ENCODE measurements around the gene FAM3A. TPM values are rescaled to one million over a fixed set of nuclear protein-coding genes. Genes with fewer than 3 reads are reported as not detected.

Gene FAM3A
- total RNA-seq, 4 donors from 2014 or later: 18.2 to 117 (median 101) TPM

GRCh38 chrX:154486052-154486395 lies 30.0 kb downstream of the FAM3A start:
- Histone ChIP-seq H3K36me3 (peaks cover 0 to 7% (median 0%) of the 10 kb centered on the region in 3 donors), H3K4me1 (peaks cover 0 to 21% (median 6%) of the 10 kb centered on the region in 4 donors), H3K4me3 (peak overlapping the region; percentile 63 to 77 (median 72)), H3K27ac (peak overlapping the region; percentile 85 to 91 (median 88)), H3K27me3 (no peaks in the 10 kb centered on the region), H3K9me3 (no peaks in the 10 kb centered on the region)
- TF ChIP-seq CTCF (IDR thresholded peaks at IDR 0.05): no peak
- no peak for TF ChIP-seq POLR2A (IDR thresholded peaks at IDR 0.05)
- peak in 2 of 3 donors; percentile 56 to 61 for DNase-seq

GRCh38 chrX:154485150-154486051 lies 30.6 kb downstream of the FAM3A start:
- peak overlapping the region; percentile 85 to 91 (median 88) for H3K27ac ChIP-seq
- no peaks in the 10 kb centered on the region for H3K9me3 ChIP-seq
- DNase-seq: no peak
- H3K4me3 ChIP-seq: peak overlapping the region; percentile 63 to 77 (median 72)
- peaks cover 0 to 7% (median 0%) of the 10 kb centered on the region in 3 donors for H3K36me3 ChIP-seq
- H3K4me1 ChIP-seq: peaks cover 0 to 21% (median 6%) of the 10 kb centered on the region in 4 donors
- TF ChIP-seq POLR2A (IDR thresholded peaks at IDR 0.05): no peak
- TF ChIP-seq CTCF (IDR thresholded peaks at IDR 0.05): no peak
- H3K27me3 ChIP-seq: no peaks in the 10 kb centered on the region

- H3K27ac ChIP-seq: peak overlapping the region in 1 of 4 donors; percentile 91
- no peak overlapping the region for H3K4me3 ChIP-seq
- H3K27me3 ChIP-seq: no peaks in the 10 kb centered on the region
- peaks cover 0 to 7% (median 0%) of the 10 kb centered on the region in 3 donors for H3K36me3 ChIP-seq
- peak in 2 of 3 donors; percentile 57 to 73 for DNase-seq
- H3K4me1 ChIP-seq: peaks cover 0 to 21% (median 4%) of the 10 kb centered on the region in 4 donors
- TF ChIP-seq CTCF (IDR thresholded peaks at IDR 0.05) (no peak), POLR2A (IDR thresholded peaks at IDR 0.05) (peak in 1 of 2 donors; percentile 57)
- no peaks in the 10 kb centered on the region for H3K9me3 ChIP-seq
These were observed 31.5 kb downstream of the FAM3A start for GRCh38 chrX:154484255-154485149.

DNA sequence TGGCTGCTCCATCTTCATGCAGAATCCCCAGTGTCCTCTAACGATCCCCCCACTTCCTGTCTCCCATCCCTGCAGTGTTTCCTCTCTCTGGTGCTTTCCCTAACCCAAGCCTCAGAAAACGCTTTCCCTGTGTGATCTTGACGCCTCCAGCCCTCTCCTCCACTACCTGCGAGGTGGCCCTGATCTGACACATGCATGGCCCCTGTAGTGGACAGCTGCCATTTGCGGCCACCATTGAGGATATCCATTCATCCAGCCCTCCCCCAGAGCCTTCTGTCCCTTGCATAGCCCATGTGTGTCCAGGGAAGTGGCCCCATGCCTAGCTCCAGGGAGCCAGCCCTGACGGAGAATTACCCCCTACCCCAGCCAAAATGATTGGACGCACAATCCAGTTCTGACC lies 32.7 kb downstream of the FAM3A start:
- Histone ChIP-seq H3K36me3 (peaks cover 0 to 7% (median 0%) of the 10 kb centered on the region in 3 donors), H3K9me3 (no peaks in the 10 kb centered on the region), H3K4me1 (peaks cover 0 to 16% (median 2%) of the 10 kb centered on the region in 4 donors), H3K27me3 (no peaks in the 10 kb centered on the region), H3K4me3 (no peak overlapping the region), H3K27ac (no peak overlapping the region)
- no peak for DNase-seq
- no peak for TF ChIP-seq CTCF (IDR thresholded peaks at IDR 0.05)
- TF ChIP-seq POLR2A (IDR thresholded peaks at IDR 0.05): no peak

DNA sequence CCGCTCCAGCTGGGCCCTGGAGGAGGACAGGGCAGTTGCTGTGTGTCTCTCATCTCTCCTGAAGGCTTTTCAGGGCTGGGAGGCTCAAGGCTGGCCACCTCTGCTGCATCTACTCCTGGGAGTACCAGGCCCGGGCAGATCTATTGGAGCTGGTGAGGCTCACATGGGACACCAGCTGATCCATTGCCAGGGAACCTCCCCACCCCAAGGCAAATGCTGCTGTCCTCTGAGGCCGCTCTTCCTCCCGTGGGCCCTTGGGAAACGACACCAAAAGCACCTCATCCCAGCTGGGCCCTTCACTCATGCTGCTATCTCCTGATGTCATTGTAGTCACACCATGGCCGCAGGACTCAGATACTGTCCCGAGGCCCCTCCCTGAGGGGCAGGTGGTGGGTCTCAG lies 33.2 kb downstream of the FAM3A start:
- Histone ChIP-seq H3K27me3 (no peaks in the 10 kb centered on the region), H3K4me3 (no peak overlapping the region), H3K4me1 (peaks cover 0 to 21% (median 2%) of the 10 kb centered on the region in 4 donors), H3K9me3 (no peaks in the 10 kb centered on the region), H3K36me3 (peaks cover 0 to 7% (median 0%) of the 10 kb centered on the region in 3 donors), H3K27ac (no peak overlapping the region)
- no peak for DNase-seq
- TF ChIP-seq CTCF (IDR thresholded peaks at IDR 0.05) (no peak), POLR2A (IDR thresholded peaks at IDR 0.05) (no peak)
